ENCODE measurements around the gene FUZ. TPM values are rescaled to one million over a fixed set of nuclear protein-coding genes. Genes with fewer than 3 reads are reported as not detected.

Gene FUZ
- polyA plus RNA-seq, 4 donors = 4.1 to 21.0 (median 10.0) TPM

DNA sequence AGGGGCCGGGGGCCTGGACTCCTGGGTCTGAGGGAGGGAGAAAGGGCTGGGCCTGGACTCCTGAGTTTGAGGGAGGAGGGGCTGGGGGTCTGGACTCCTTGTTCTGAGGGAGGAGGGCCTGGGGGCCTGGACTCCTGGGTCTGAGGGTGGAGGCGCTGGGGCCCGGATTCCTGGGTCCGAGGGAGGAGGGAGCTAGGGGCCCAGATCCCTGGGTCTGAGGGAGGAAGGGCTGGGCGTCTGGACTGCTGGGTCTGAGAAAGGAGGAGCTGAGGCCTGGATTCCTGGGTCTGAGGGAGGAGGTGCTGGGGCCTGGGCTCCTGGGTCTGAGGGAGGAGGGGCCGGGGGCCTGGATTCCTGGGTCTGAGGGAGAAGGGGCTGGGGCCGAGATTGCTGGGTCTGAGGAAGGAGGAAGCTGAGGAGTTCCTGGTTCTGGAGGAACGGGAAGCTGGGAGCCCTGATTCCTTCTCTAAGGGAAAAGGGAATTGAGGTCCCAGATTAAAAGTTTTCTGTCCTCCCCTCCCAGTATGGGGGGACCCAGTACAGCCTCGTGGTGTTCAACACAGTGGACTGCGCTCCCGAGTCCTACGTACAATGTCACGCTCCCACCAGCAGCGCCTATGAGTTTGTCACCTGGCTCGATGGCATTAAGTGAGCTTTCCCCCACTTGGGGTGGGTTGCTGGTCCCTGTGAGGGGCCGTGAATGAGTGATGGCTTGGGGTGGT is 5.7 kb upstream of the FUZ start:
- DNase-seq (peak in 1 of 2 donors; percentile 52), FAIRE-seq (no peak)
- no peaks in the 10 kb centered on the region for H3K27me3 ChIP-seq (ENCODE audit: control insufficient read depth in 3 of 3, insufficient read depth in 3 of 3, low read length in 3 of 3)
- 14 to 26% (median 16%) methylated on average over 16 of the region's 16 CpGs for WGBS, 3 donors
- peaks cover 4 to 23% (median 5%) of the 10 kb centered on the region in 3 donors for H3K4me1 ChIP-seq (ENCODE audit: control insufficient read depth in 3 of 3, insufficient read depth in 2 of 3, low read depth in 1 of 3, low read length in 2 of 3)
- peaks cover 0 to 31% (median 2%) of the 10 kb centered on the region in 3 donors for H3K36me3 ChIP-seq (ENCODE audit: control insufficient read depth in 3 of 3, insufficient read depth in 2 of 3, low read depth in 1 of 3, low read length in 3 of 3)
- no peaks in the 10 kb centered on the region for H3K9me3 ChIP-seq (ENCODE audit: control insufficient read depth in 2 of 2, insufficient read depth in 1 of 2, low read depth in 1 of 2, low read length in 1 of 2)
- H3K27ac ChIP-seq (ENCODE audit: low read depth in 1 of 3, low read length in 2 of 3) = peak overlapping the region; percentile 1 to 94 (median 91)
- H3K4me3 ChIP-seq (ENCODE audit: low read depth in 1 of 3, low read length in 3 of 3) = peak overlapping the region; percentile 59 to 93 (median 69)

DNA sequence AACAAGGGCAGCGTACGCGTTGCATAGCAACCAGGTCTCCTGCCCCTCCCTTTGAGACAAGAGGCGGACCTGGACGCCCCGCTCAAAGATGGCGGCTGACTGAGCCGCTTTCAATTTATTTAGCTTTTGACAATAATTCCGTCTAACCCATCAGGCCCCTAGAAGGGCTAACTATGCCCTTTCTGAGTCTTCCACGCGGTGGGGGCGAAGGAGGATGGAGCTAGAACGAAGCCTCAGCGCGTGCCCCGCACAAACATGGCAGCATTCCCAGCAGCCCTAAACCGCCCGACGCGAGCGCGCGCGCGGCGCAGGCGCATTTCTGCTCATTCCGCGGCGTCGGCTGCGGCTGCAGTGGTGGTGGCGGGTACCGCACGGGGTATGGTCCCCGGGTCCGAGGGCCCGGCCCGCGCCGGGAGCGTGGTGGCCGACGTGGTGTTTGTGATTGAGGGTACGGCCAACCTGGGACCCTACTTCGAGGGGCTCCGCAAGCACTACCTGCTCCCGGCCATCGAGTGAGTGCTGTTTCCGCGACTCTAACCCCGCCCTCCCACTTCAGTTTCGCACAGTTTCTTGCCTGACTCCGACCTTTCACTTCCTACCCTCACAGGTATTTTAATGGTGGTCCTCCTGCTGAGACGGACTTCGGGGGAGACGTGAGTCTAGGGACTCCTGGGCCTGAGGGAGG is 5.0 kb upstream of the FUZ start, which contains the start of gene MED25:
MED25 (plus strand) TSS at position 326 of the 685 bp plus-strand sequence; CDS start at position 379, 53 bp downstream.
- DNase-seq (peak; percentile 81 to 96), FAIRE-seq (no peak)
- Histone ChIP-seq H3K27ac (ENCODE audit: low read depth in 1 of 3, low read length in 2 of 3) (peak within 1 kb of the TSS; percentile 1 to 94 (median 91)), H3K4me1 (ENCODE audit: control insufficient read depth in 3 of 3, insufficient read depth in 2 of 3, low read depth in 1 of 3, low read length in 2 of 3) (peaks cover 4 to 23% (median 5%) of the 10 kb centered on the region in 3 donors), H3K9me3 (ENCODE audit: control insufficient read depth in 2 of 2, insufficient read depth in 1 of 2, low read depth in 1 of 2, low read length in 1 of 2) (no peaks in the 10 kb centered on the region), H3K4me3 (ENCODE audit: low read depth in 1 of 3, low read length in 3 of 3) (peak within 1 kb of the TSS; percentile 59 to 93 (median 69)), H3K27me3 (ENCODE audit: control insufficient read depth in 3 of 3, insufficient read depth in 3 of 3, low read length in 3 of 3) (no peaks in the 10 kb centered on the region), H3K36me3 (ENCODE audit: control insufficient read depth in 3 of 3, insufficient read depth in 2 of 3, low read depth in 1 of 3, low read length in 3 of 3) (peaks cover 0 to 24% (median 0%) of the 10 kb centered on the region in 3 donors)
- WGBS, 3 donors = 0% methylated on average over 57 of the region's 57 CpGs

DNA sequence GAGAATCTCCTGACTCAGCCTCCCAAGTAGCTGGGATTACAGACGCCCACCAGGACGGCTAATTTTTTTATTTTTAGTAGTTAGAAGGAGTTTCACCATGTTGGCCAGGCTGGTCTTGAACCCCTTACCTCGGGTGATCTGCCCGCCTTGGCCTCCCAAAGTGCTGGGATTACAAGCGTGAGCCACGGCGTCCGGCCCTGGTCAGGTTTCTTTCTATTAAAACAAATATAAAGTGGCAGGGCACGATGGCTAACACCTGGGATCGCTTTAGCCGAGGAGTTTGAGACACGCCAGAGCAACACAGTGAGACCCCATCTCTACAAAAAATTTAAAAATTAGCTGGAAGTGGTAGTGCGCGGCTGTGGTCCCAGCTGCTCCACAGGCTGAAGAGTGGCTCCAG is 3.5 kb upstream of the FUZ start:
- 75 to 78% (median 75%) methylated on average over 14 of the region's 14 CpGs for WGBS, 3 donors
- FAIRE-seq = no peak
- Histone ChIP-seq H3K27me3 (ENCODE audit: control insufficient read depth in 3 of 3, insufficient read depth in 3 of 3, low read length in 3 of 3) (no peaks in the 10 kb centered on the region), H3K4me3 (ENCODE audit: low read depth in 1 of 3, low read length in 3 of 3) (no peak overlapping the region), H3K27ac (ENCODE audit: low read depth in 1 of 3, low read length in 2 of 3) (peak overlapping the region in 2 of 3 donors; percentile 85 to 94), H3K9me3 (ENCODE audit: control insufficient read depth in 2 of 2, insufficient read depth in 1 of 2, low read depth in 1 of 2, low read length in 1 of 2) (no peaks in the 10 kb centered on the region), H3K36me3 (ENCODE audit: control insufficient read depth in 3 of 3, insufficient read depth in 2 of 3, low read depth in 1 of 3, low read length in 3 of 3) (peaks cover 0 to 14% (median 0%) of the 10 kb centered on the region in 3 donors), H3K4me1 (ENCODE audit: control insufficient read depth in 3 of 3, insufficient read depth in 2 of 3, low read depth in 1 of 3, low read length in 2 of 3) (peaks cover 4 to 23% (median 5%) of the 10 kb centered on the region in 3 donors)
- no peak for DNase-seq

DNA sequence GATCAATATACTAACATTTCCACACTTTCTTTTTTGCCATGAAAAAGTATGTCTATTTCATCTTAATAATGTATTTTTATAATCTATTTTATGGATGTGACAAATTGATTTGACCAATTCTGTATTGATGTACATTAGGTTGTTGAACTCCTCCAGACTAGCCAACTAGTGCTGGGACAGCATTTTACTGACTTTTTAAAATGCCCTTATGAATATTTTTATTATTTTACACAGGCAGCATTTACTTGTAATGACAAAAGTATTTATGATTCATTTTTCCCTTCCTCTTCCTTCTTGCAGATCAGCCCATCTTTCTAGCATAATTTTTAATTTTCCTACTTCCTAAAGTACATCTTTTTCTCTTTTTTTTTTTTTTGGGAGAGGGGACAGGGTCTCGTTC is 918 bp upstream of the FUZ start:
- Histone ChIP-seq H3K36me3 (ENCODE audit: control insufficient read depth in 3 of 3, insufficient read depth in 2 of 3, low read depth in 1 of 3, low read length in 3 of 3) (peaks cover 0 to 2% (median 0%) of the 10 kb centered on the region in 3 donors), H3K27me3 (ENCODE audit: control insufficient read depth in 3 of 3, insufficient read depth in 3 of 3, low read length in 3 of 3) (no peaks in the 10 kb centered on the region), H3K4me3 (ENCODE audit: low read depth in 1 of 3, low read length in 3 of 3) (peak overlapping the region in 1 of 3 donors; percentile 56), H3K27ac (ENCODE audit: low read depth in 1 of 3, low read length in 2 of 3) (peak overlapping the region in 1 of 3 donors; percentile 65), H3K4me1 (ENCODE audit: control insufficient read depth in 3 of 3, insufficient read depth in 2 of 3, low read depth in 1 of 3, low read length in 2 of 3) (peaks cover 0 to 13% (median 6%) of the 10 kb centered on the region in 3 donors), H3K9me3 (ENCODE audit: control insufficient read depth in 2 of 2, insufficient read depth in 1 of 2, low read depth in 1 of 2, low read length in 1 of 2) (no peaks in the 10 kb centered on the region)
- 82 to 100% (median 84%) methylated on average over 1 of the region's 1 CpG for WGBS, 3 donors
- DNase-seq (no peak), FAIRE-seq (no peak)

DNA sequence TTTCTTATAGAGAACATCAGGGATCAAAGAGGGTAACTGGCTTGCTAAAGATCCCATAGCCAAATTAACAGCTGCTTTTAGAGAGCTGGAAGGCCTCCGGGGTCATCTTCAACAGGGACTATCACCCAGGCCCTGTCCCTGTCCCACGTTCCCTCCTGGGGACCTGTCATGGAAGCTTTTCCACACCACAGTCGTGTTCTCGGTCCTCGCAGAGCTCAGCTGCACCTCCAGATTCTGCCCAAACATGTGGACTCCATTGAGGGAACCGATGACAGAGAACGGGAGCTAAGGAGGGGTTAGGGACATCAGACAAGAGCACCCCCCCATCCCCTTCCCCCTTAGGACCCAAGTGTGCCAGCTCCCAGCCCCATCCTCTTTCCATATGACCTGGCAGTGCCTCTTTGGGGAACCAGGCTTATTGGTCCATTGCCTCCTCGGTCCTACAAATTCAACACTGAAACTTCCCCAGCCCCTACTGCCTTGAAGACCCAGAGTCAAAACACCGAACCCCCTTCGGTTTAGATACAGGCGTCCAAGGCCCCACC is 568 bp downstream of the FUZ start:
- no peak for FAIRE-seq
- DNase-seq = no peak
- Histone ChIP-seq H3K27me3 (ENCODE audit: control insufficient read depth in 3 of 3, insufficient read depth in 3 of 3, low read length in 3 of 3) (no peaks in the 10 kb centered on the region), H3K4me1 (ENCODE audit: control insufficient read depth in 3 of 3, insufficient read depth in 2 of 3, low read depth in 1 of 3, low read length in 2 of 3) (peaks cover 0 to 13% (median 4%) of the 10 kb centered on the region in 3 donors), H3K36me3 (ENCODE audit: control insufficient read depth in 3 of 3, insufficient read depth in 2 of 3, low read depth in 1 of 3, low read length in 3 of 3) (peaks cover 0 to 9% (median 0%) of the 10 kb centered on the region in 3 donors), H3K27ac (ENCODE audit: low read depth in 1 of 3, low read length in 2 of 3) (peak overlapping the region; percentile 4 to 82 (median 65)), H3K9me3 (ENCODE audit: control insufficient read depth in 2 of 2, insufficient read depth in 1 of 2, low read depth in 1 of 2, low read length in 1 of 2) (no peaks in the 10 kb centered on the region), H3K4me3 (ENCODE audit: low read depth in 1 of 3, low read length in 3 of 3) (peak overlapping the region; percentile 26 to 56 (median 56))
- 49 to 52% (median 51%) methylated on average over 11 of the region's 11 CpGs for WGBS, 3 donors

DNA sequence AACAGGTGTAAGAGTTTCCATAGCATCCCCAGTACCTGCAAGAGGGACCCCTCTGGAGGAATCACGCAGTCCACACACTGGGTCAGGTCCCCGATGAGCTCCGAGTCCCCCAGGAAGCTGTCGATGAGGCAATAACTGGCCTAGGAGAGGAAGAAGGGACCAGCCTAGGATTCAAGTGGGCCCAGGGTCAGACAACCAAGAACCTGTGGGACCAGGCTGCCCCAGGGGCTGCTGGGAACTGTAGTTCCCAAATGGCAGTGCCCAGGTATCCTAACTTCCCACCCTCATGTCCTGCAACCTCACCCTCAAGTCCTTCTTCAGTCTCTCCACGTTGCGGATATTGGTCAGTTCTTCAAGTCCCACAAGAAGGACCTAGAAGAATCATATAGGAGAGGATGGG is 1.8 kb downstream of the FUZ start:
- 97 to 98% (median 97%) methylated on average over 6 of the region's 6 CpGs for WGBS, 3 donors
- H3K4me3 ChIP-seq (ENCODE audit: low read depth in 1 of 3, low read length in 3 of 3) = no peak overlapping the region
- no peak for DNase-seq
- H3K27ac ChIP-seq (ENCODE audit: low read depth in 1 of 3, low read length in 2 of 3) = no peak overlapping the region
- H3K27me3 ChIP-seq (ENCODE audit: control insufficient read depth in 3 of 3, insufficient read depth in 3 of 3, low read length in 3 of 3) = no peaks in the 10 kb centered on the region
- no peak for FAIRE-seq
- peaks cover 0 to 16% (median 4%) of the 10 kb centered on the region in 3 donors for H3K4me1 ChIP-seq (ENCODE audit: control insufficient read depth in 3 of 3, insufficient read depth in 2 of 3, low read depth in 1 of 3, low read length in 2 of 3)
- no peaks in the 10 kb centered on the region for H3K9me3 ChIP-seq (ENCODE audit: control insufficient read depth in 2 of 2, insufficient read depth in 1 of 2, low read depth in 1 of 2, low read length in 1 of 2)
- peaks cover 0 to 20% (median 0%) of the 10 kb centered on the region in 3 donors for H3K36me3 ChIP-seq (ENCODE audit: control insufficient read depth in 3 of 3, insufficient read depth in 2 of 3, low read depth in 1 of 3, low read length in 3 of 3)

DNA sequence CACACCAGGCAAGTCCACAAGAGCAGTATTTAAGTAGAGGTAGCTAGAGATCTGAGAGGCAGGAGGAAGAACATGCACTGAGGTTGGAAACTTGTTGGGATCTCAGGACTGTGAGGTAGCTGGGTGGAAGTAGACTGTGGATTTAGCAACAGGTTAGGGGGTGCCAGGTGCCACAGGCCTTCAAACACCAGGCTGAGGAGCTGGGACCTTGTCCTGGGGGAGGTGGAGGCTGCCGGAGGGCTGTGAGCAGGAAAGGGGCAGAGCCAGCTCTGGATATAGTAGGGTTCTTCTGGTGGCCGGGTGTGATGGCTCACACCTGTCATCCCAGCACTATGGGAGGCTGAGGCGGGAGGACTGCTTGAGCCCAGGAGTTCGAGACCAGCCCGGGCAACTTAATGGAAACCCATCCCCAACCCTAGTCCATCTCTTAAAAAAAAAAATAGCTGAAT is 3.1 kb downstream of the FUZ start:
- no peak for DNase-seq
- H3K36me3 ChIP-seq (ENCODE audit: control insufficient read depth in 3 of 3, insufficient read depth in 2 of 3, low read depth in 1 of 3, low read length in 3 of 3) = peaks cover 0 to 32% (median 0%) of the 10 kb centered on the region in 3 donors
- H3K27me3 ChIP-seq (ENCODE audit: control insufficient read depth in 3 of 3, insufficient read depth in 3 of 3, low read length in 3 of 3) = no peaks in the 10 kb centered on the region
- peak overlapping the region in 2 of 3 donors; percentile 65 to 88 for H3K27ac ChIP-seq (ENCODE audit: low read depth in 1 of 3, low read length in 2 of 3)
- 91 to 96% (median 94%) methylated on average over 5 of the region's 5 CpGs for whole genome bisulfite sequencing, 3 donors
- no peak for FAIRE-seq
- H3K4me1 ChIP-seq (ENCODE audit: control insufficient read depth in 3 of 3, insufficient read depth in 2 of 3, low read depth in 1 of 3, low read length in 2 of 3) = peaks cover 0 to 27% (median 4%) of the 10 kb centered on the region in 3 donors
- H3K4me3 ChIP-seq (ENCODE audit: low read depth in 1 of 3, low read length in 3 of 3) = peak overlapping the region in 2 of 3 donors; percentile 63 to 75
- H3K9me3 ChIP-seq (ENCODE audit: control insufficient read depth in 2 of 2, insufficient read depth in 1 of 2, low read depth in 1 of 2, low read length in 1 of 2) = no peaks in the 10 kb centered on the region

Data from small intestine (tissue), 7 donors.